ENCODE measurements around the gene SNN.

SNN gene

DNA sequence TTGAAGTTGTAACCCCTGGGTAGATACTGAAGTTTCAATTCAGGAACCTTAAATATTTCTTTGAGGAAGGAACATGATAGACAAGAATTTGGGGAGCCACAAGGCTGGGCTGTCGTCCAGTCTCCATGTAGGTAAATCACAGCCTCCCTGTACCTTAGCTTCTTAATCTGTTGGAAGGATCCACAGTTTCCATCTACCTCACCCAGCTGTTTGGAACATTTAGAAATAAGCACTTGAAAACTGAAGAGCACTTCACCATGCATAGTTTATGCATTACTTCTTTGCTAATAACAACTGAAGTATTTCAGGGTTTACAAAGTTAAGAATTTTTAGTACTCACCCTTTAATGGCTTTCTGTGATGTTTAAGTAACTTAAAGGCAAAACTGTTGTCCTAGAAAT lies 57.2 kb downstream of the SNN start:
- DNase-seq (ENCODE audit: low read depth), result no peak
- no peak overlapping the region for H3K4me3 ChIP-seq (ENCODE audit: low read depth, low read length)
- TF ChIP-seq, protein P1, sequence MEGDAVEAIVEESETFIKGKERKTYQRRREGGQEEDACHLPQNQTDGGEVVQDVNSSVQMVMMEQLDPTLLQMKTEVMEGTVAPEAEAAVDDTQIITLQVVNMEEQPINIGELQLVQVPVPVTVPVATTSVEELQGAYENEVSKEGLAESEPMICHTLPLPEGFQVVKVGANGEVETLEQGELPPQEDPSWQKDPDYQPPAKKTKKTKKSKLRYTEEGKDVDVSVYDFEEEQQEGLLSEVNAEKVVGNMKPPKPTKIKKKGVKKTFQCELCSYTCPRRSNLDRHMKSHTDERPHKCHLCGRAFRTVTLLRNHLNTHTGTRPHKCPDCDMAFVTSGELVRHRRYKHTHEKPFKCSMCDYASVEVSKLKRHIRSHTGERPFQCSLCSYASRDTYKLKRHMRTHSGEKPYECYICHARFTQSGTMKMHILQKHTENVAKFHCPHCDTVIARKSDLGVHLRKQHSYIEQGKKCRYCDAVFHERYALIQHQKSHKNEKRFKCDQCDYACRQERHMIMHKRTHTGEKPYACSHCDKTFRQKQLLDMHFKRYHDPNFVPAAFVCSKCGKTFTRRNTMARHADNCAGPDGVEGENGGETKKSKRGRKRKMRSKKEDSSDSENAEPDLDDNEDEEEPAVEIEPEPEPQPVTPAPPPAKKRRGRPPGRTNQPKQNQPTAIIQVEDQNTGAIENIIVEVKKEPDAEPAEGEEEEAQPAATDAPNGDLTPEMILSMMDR (conservative IDR thresholded peaks at IDR 0.05; ENCODE audit: low read depth, low read length), result no peak

DNA sequence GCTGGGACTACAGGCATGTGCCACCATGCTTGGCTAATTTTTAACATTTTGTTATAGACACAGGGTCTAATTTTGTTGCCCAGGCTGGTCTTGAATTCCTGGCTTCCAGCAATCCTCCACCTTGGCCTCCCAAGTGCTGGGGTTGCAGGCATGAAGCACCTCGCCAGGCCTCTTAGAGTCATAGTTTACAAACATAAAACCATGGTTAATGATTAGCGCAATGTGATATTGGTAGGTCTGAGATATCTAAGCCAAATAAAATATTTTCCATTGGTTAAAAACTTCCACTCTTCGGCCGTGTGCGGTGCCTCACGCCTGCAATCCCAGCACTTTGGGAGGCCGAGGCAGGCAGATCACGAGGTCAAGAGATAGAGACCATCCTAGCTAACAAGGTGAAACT lies 57.8 kb downstream of the SNN start:
- TF ChIP-seq, protein P1 (conservative IDR thresholded peaks at IDR 0.05; ENCODE audit: low read depth, low read length), result no peak
- no peak for DNase-seq (ENCODE audit: low read depth)
- H3K4me3 ChIP-seq (ENCODE audit: low read depth, low read length), result no peak overlapping the region

DNA sequence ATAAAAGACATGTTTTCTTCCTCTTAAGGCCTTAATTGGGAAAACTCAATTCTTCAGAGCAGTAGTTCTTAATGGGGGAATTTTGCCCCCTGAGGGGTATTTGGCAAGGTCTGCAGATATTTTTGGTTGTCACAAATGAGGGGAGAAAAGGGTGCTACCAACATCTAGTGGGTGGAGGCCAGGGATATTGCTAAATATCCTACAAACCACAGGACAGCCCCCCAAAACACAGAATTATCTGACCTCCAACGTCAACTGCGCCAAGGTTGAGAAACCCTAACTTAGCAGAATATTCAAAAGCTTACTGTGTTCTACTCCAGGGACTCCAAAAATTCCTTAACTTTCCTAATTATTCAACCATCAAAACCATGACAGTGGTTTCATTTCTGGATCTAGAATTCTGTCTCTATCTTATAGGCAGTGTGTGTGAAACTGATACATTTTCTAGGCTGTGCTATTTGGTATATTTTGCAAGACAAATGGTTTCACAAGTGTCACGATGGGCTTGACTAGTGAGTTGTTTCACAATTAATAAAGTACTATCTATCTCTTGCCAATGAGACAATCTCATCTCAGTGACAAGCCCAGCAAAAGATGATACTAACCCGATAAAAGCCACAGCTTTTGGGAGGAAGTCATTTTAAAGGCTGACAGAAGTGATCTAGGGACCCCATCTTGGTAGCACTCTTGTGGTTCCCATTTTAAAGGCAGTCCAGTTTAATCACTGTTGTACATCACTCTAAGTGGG lies 59.7 kb downstream of the SNN start:
- no peak for DNase-seq (ENCODE audit: low read depth)
- TF ChIP-seq, protein P1 (conservative IDR thresholded peaks at IDR 0.05; ENCODE audit: low read depth, low read length), result no peak
- no peak overlapping the region for H3K4me3 ChIP-seq (ENCODE audit: low read depth, low read length)

All from choroid plexus epithelial cell (primary cell).